ENCODE results near the gene DCTN1. TPM values are rescaled to one million over a fixed set of nuclear protein-coding genes. Genes with fewer than 3 reads are reported as not detected.

DCTN1 gene
- total RNA-seq, 1 donor from 2014 or later = 182 TPM

DNA sequence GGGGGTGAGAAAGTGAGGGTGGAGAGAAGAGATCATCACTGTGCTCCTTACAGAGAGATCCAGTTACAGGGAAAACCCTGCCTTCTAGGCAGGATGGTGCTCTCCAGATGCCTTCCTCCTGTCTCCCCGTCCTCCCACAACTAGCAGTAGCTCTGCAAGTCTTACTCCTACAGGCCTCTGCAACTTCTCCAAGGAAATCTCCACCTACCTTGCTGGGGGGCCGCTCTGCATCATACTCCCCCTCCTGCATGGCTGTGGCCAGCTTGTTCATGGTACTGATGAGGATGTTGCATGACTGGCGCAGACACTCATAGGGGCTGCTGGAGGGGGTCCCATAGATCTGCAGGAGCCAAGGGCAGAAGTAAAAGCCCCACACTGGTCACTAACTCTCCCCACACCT, 14.1 kb downstream of the DCTN1 start:
- Mint-ChIP-seq H3K9me3 (ENCODE audit: unreplicated experiment) (no peaks in the 10 kb centered on the region), H3K27ac (ENCODE audit: unreplicated experiment) (no peak overlapping the region), H3K27me3 (ENCODE audit: unreplicated experiment) (no peaks in the 10 kb centered on the region), H3K36me3 (ENCODE audit: unreplicated experiment) (peaks cover 78% of the 10 kb centered on the region), H3K4me3 (ENCODE audit: unreplicated experiment) (no peak overlapping the region), H3K4me1 (ENCODE audit: unreplicated experiment) (no peaks in the 10 kb centered on the region)
- TF ChIP-seq, protein P1, sequence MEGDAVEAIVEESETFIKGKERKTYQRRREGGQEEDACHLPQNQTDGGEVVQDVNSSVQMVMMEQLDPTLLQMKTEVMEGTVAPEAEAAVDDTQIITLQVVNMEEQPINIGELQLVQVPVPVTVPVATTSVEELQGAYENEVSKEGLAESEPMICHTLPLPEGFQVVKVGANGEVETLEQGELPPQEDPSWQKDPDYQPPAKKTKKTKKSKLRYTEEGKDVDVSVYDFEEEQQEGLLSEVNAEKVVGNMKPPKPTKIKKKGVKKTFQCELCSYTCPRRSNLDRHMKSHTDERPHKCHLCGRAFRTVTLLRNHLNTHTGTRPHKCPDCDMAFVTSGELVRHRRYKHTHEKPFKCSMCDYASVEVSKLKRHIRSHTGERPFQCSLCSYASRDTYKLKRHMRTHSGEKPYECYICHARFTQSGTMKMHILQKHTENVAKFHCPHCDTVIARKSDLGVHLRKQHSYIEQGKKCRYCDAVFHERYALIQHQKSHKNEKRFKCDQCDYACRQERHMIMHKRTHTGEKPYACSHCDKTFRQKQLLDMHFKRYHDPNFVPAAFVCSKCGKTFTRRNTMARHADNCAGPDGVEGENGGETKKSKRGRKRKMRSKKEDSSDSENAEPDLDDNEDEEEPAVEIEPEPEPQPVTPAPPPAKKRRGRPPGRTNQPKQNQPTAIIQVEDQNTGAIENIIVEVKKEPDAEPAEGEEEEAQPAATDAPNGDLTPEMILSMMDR (IDR thresholded peaks at IDR 0.05) = no peak
- peak; percentile 65 for DNase-seq (ENCODE audit: extremely low spot score, unreplicated experiment)

DNA sequence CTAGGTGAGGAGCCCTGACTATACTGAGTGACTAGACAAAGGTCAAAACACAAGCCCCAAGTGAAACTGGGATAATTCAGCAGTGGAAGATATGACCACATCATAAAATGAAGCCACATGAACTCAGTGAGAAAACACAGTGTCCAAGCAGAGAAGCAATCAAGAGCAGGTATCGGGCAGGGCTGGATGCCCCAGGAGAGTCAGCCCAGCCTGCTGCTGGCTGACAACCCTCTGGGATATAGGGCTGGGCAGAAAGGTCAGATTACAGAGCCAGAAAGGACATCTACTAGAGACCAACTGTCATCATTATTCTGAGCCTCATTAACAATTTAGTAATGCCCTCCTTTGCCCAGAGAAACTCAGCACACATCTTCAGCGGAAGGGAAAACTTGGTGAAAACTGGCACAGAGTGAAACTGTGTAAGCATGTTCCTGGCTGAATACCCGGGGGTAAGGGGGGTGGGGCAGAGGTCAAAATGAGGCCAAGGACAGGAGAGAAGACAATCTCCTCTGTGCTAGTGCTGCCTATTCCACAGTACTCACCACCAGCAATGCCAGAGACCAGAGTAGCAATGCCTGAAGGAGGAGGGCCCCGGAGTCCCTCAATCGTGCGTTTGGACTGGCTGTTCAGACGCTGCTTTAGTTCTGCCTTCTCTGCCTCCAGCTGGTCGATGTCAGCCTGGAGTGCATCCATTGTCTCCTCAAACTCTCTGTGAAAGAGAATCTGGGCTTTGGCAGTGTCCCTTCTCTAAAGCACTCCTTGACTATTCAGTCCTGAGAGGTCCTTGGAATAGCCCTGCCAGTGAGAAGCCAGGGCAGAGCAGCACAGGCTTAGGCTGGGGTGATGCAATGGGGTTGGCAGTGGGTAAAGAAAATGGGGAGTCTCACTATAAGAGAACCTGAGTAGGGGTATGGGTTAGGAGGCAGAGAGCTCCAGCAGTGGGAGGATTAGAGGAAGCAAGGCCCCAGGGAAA, 15.3 kb downstream of the DCTN1 start:
- Mint-ChIP-seq H3K9me3 (ENCODE audit: unreplicated experiment) (no peaks in the 10 kb centered on the region), H3K27ac (ENCODE audit: unreplicated experiment) (no peak overlapping the region), H3K27me3 (ENCODE audit: unreplicated experiment) (no peaks in the 10 kb centered on the region), H3K4me3 (ENCODE audit: unreplicated experiment) (no peak overlapping the region), H3K36me3 (ENCODE audit: unreplicated experiment) (peaks cover 71% of the 10 kb centered on the region), H3K4me1 (ENCODE audit: unreplicated experiment) (no peaks in the 10 kb centered on the region)
- TF ChIP-seq, protein P1 (IDR thresholded peaks at IDR 0.05) = no peak
- DNase-seq (ENCODE audit: extremely low spot score, unreplicated experiment) = no peak

DNA sequence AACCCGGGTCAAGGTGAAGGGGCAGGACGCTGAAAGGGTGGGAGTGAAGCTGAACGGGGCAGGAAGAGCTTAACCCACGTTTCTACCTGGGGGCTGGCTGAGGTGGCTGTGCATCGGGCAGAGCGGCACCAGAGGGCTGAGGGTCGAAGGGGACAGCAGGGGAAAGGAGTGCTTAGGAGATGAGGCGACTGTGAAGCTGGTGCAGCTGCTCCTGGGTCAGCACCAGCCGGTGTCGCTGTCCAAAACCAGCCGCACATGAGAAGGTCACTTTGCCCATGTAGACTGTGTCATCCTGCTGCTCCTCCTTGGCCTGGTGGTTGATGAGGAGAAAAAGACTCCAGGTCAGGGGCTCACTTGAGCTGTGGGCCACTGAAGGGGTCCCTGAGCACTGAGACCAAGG, 18.8 kb downstream of the DCTN1 start:
- TF ChIP-seq, protein P1 (IDR thresholded peaks at IDR 0.05) = no peak
- Mint-ChIP-seq H3K27me3 (ENCODE audit: unreplicated experiment) (no peaks in the 10 kb centered on the region), H3K4me3 (ENCODE audit: unreplicated experiment) (no peak overlapping the region), H3K36me3 (ENCODE audit: unreplicated experiment) (peaks cover 63% of the 10 kb centered on the region), H3K9me3 (ENCODE audit: unreplicated experiment) (no peaks in the 10 kb centered on the region), H3K4me1 (ENCODE audit: unreplicated experiment) (no peaks in the 10 kb centered on the region), H3K27ac (ENCODE audit: unreplicated experiment) (no peak overlapping the region)
- DNase-seq (ENCODE audit: extremely low spot score, unreplicated experiment) = no peak

DNA sequence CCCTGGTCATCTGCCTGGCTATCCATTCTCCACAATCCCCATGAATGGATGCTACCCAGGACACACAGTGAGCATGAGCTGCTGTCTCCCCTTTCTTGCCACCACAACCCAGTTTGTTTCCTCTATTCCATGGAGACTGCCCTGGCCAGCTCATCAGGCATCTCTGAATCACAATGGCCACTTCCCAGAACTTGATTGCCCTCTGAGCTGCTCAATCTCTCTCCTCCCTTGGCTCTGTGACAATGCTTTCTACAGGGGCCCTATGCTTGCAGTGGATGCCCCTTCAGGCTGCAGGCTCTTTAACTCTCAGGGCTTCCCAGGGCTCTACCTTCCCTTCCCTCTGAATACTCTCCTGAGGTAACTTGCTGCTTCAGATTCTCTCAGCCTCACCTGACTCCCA, 22.5 kb downstream of the DCTN1 start:
- TF ChIP-seq, protein P1 (IDR thresholded peaks at IDR 0.05) = no peak
- peaks cover 45% of the 10 kb centered on the region for H3K36me3 Mint-ChIP-seq (ENCODE audit: unreplicated experiment)
- H3K4me3 Mint-ChIP-seq (ENCODE audit: unreplicated experiment) = no peak overlapping the region
- no peaks in the 10 kb centered on the region for H3K9me3 Mint-ChIP-seq (ENCODE audit: unreplicated experiment)
- no peak for DNase-seq (ENCODE audit: extremely low spot score, unreplicated experiment)
- H3K27me3 Mint-ChIP-seq (ENCODE audit: unreplicated experiment) = no peaks in the 10 kb centered on the region
- no peaks in the 10 kb centered on the region for H3K4me1 Mint-ChIP-seq (ENCODE audit: unreplicated experiment)
- no peak overlapping the region for H3K27ac Mint-ChIP-seq (ENCODE audit: unreplicated experiment)

DNA sequence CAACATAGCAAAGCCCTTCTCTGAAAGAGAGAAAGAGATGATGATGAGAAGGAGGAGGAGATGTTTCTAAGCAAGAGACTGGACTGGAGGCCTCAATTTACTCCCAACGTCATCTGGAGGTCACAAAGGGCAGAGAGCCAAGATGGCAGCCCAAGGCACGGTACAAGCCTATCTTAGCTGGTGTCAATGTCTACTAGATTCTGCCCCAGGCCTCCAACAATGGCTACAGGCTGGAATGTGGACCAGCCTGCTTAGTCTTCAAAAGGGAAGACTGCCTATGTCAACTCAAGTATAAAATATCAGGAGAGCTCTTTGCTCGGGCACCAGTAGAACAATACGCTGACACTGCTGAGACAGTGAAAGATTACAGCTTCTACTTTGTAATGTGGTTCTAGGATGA, 30.2 kb downstream of the DCTN1 start:
- H3K9me3 Mint-ChIP-seq (ENCODE audit: unreplicated experiment) = no peaks in the 10 kb centered on the region
- H3K4me1 Mint-ChIP-seq (ENCODE audit: unreplicated experiment) = no peaks in the 10 kb centered on the region
- no peak overlapping the region for H3K27ac Mint-ChIP-seq (ENCODE audit: unreplicated experiment)
- no peaks in the 10 kb centered on the region for H3K36me3 Mint-ChIP-seq (ENCODE audit: unreplicated experiment)
- H3K4me3 Mint-ChIP-seq (ENCODE audit: unreplicated experiment) = no peak overlapping the region
- DNase-seq (ENCODE audit: extremely low spot score, unreplicated experiment) = no peak
- peaks cover 13% of the 10 kb centered on the region for H3K27me3 Mint-ChIP-seq (ENCODE audit: unreplicated experiment)
- TF ChIP-seq, protein P1 (IDR thresholded peaks at IDR 0.05) = no peak

Measured in osteocyte (in vitro differentiated cells).